Hepatocyte (in vitro differentiated cells): ENCODE measurements around the gene SRPK2. TPM values are rescaled to one million over a fixed set of nuclear protein-coding genes. Genes with fewer than 3 reads are reported as not detected.

Experiments used
- DNase-seq: peaks from one replicate; pipeline ENCODE4 v3.0.0-alpha.2; 2016; ENCODE audit warnings: low spot score
- H2AFZ ChIP-seq: fragments of 200-600 bp; sonication (generic); 2 replicates; pipeline ENCODE4 v1.6.0; 2016; ENCODE audit warnings: antibody characterized with exemption, mild to moderate bottlenecking
- H3K27ac ChIP-seq: fragments of 200-600 bp; sonication (generic); 2 replicates; pipeline ENCODE4 v1.5.1; 2016; ENCODE audit warnings: mild to moderate bottlenecking
- H3K27me3 ChIP-seq: fragments of 200-600 bp; sonication (generic); 2 replicates; pipeline ENCODE4 v1.6.1; 2016
- H3K36me3 ChIP-seq: fragments of 200-600 bp; sonication (generic); replicated peaks from 2 replicates; pipeline ENCODE4 v1.5.1; 2016; ENCODE audit warnings: low read depth; ENCODE audit not compliant: insufficient read depth
- H3K4me1 ChIP-seq: fragments of 200-600 bp; sonication (generic); 2 replicates; pipeline ENCODE4 v1.5.1; 2016; ENCODE audit warnings: mild to moderate bottlenecking, moderate library complexity; ENCODE audit not compliant: insufficient read depth
- H3K4me2 ChIP-seq: fragments of 200-600 bp; sonication (generic); 2 replicates; pipeline ENCODE4 v1.6.0; 2016
- H3K4me3 ChIP-seq: fragments of 200-600 bp; sonication (generic); 2 replicates; pipeline ENCODE4 v1.5.1; 2016; ENCODE audit warnings: mild to moderate bottlenecking
- H3K79me2 ChIP-seq: fragments of 200-600 bp; sonication (generic); 2 replicates; pipeline ENCODE4 v1.6.0; 2017; ENCODE audit warnings: mild to moderate bottlenecking
- H3K9me2 ChIP-seq: fragments of 200-600 bp; sonication (generic); replicated peaks from 2 replicates; pipeline ENCODE4 v1.6.0; 2017; ENCODE audit warnings: mild to moderate bottlenecking; ENCODE audit not compliant: insufficient read depth
- H3K9me3 ChIP-seq: fragments of 200-600 bp; sonication (generic); 2 replicates; pipeline ENCODE4 v1.5.1; 2016; ENCODE audit warnings: low read depth, mild to moderate bottlenecking
- H4K20me1 ChIP-seq: fragments of 200-600 bp; sonication (generic); 2 replicates; pipeline ENCODE4 v1.6.0; 2016; ENCODE audit warnings: mild to moderate bottlenecking; ENCODE audit not compliant: insufficient read depth, poor library complexity, severe bottlenecking
- CTCF ChIP-seq: fragments of 200-600 bp; sonication (generic); IDR thresholded peaks from 2 replicates; pipeline ENCODE4 v1.5.1; 2016; ENCODE audit warnings: antibody characterized with exemption, mild to moderate bottlenecking; ENCODE audit not compliant: poor library complexity
- EZH2 ChIP-seq: fragments of 200-600 bp; sonication (generic); IDR thresholded peaks from 2 replicates; pipeline ENCODE4 v1.6.1; 2016; ENCODE audit warnings: antibody characterized with exemption, mild to moderate bottlenecking, borderline replicate concordance
- EZH2phosphoT487 ChIP-seq: fragments of 200-600 bp; sonication (generic); IDR thresholded peaks from one replicate; pipeline ENCODE4 v1.6.1; 2018; ENCODE audit warnings: antibody characterized with exemption, mild to moderate bottlenecking, low read depth, moderate library complexity; ENCODE audit not compliant: unreplicated experiment, severe bottlenecking
- WGBS: methylation state at CpG from one replicate; pipeline ENCODE4 v1.1.6; 2016; ENCODE audit warnings: low lambda C conversion rate; ENCODE audit errors: missing lambda C conversion rate; 5-methylcytosine and 5-hydroxymethylcytosine counted together
- polyA plus RNA-seq: library from polyadenylated mRNA; unstranded; fragments of >200 nt; fragmentation: Nextera tagmentation; extraction: Ambion mirVana; gene quantifications from 2 replicates; pipeline ENCODE4 v1.2.1, GENCODE V29; 2016
- total RNA-seq: library from RNA; depleted of rRNA; stranded (reverse); fragments of >200 nt; gene quantifications from 2 replicates; pipeline ENCODE4 v1.2.3, GENCODE V29; 2014

SRPK2 gene
- total and polyA plus RNA-seq, 2 experiments from 2014 or later = 41.4 to 46.1 TPM

GRCh38 chr7:105101864-105102263 is 286.9 kb downstream of the SRPK2 start:
- Histone ChIP-seq H3K4me2 (no peak overlapping the region), H4K20me1 (peaks cover 6% of the 10 kb centered on the region), H3K4me3 (no peak overlapping the region), H3K9me3 (no peaks in the 10 kb centered on the region), H3K9me2 (no peaks in the 10 kb centered on the region), H3K36me3 (no peaks in the 10 kb centered on the region), H2AFZ (no peak overlapping the region), H3K27me3 (no peaks in the 10 kb centered on the region), H3K79me2 (peaks cover 10% of the 10 kb centered on the region), H3K27ac (no peak overlapping the region), H3K4me1 (no peaks in the 10 kb centered on the region)
- no peak for DNase-seq
- 94% methylated on average over 4 of the region's 4 CpGs for WGBS
- TF ChIP-seq EZH2 (no peak), CTCF (no peak), EZH2phosphoT487 (no peak)

DNA sequence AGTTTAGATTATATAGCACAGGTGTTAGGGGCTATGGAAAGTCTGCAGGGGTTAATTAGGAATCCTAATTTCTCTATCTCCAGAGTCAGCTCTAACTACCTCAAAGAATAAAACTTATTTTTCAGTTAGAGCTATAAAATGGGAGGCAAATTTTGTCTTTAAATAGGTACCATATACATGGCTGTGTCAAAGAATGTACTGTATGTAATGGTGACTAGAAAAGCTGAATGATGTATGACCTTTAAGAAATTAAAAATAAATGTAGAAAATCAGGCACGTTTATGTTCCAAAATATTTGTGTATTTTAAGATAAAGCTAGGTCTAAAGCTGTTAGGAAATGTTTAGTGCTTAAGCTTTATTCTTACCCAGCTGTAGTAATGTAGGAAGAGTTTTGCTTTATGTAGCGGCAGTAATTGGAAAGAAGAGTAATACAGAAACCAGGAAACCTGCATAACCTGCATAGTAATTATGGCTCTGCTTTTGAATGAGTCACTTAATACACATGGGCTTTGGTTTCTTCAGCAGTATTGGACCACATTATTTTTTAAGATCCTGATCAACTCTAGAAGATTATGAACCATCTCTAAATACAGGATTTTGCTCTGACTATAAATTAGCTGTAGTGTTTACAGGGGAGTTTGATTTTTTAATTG is 289.7 kb downstream of the SRPK2 start:
- TF ChIP-seq CTCF = no peak
- no peak for TF ChIP-seq EZH2phosphoT487
- TF ChIP-seq EZH2 = no peak
- Histone ChIP-seq H4K20me1 (peaks cover 5% of the 10 kb centered on the region), H3K4me1 (no peaks in the 10 kb centered on the region), H3K9me2 (no peaks in the 10 kb centered on the region), H3K4me3 (no peak overlapping the region), H3K36me3 (no peaks in the 10 kb centered on the region), H3K27ac (peak overlapping the region; percentile 40), H3K27me3 (no peaks in the 10 kb centered on the region), H2AFZ (no peak overlapping the region), H3K4me2 (no peak overlapping the region), H3K79me2 (peaks cover 6% of the 10 kb centered on the region), H3K9me3 (no peaks in the 10 kb centered on the region)
- DNase-seq = no peak
- WGBS = 94% methylated on average over 2 of the region's 2 CpGs

DNA sequence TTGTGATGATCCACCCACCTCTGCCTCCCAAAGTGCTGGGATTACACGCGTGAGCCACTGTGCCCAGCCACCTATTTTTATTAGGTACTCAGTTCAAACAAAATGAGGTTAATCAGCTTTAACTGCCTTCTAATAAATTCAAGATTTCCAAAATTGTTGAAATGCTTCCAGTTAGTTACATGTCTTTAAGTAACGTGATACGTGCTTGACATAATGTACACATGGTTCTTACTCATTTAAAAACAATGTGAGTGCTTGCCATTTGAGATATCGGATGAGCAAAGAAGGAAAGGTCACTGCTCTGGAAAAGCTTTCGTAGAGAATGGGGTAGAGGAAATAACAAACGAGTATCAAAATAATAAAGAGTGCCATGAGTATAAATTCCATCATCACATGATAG is 291.1 kb downstream of the SRPK2 start:
- Histone ChIP-seq H3K9me3 (no peaks in the 10 kb centered on the region), H3K9me2 (no peaks in the 10 kb centered on the region), H2AFZ (no peak overlapping the region), H3K4me2 (no peak overlapping the region), H3K4me3 (no peak overlapping the region), H3K27ac (peak overlapping the region; percentile 18), H3K36me3 (no peaks in the 10 kb centered on the region), H3K79me2 (peaks cover 6% of the 10 kb centered on the region), H4K20me1 (peaks cover 3% of the 10 kb centered on the region), H3K4me1 (no peaks in the 10 kb centered on the region), H3K27me3 (no peaks in the 10 kb centered on the region)
- DNase-seq = no peak
- no peak for TF ChIP-seq CTCF
- TF ChIP-seq EZH2 = no peak
- TF ChIP-seq EZH2phosphoT487 = no peak
- 56% methylated on average over 7 of the region's 7 CpGs for WGBS

- H3K27ac ChIP-seq = no peak overlapping the region
- no peak overlapping the region for H2AFZ ChIP-seq
- no peak for DNase-seq
- 94% methylated on average over 3 of the region's 3 CpGs for WGBS
- peaks cover 3% of the 10 kb centered on the region for H4K20me1 ChIP-seq
- H3K4me3 ChIP-seq = no peak overlapping the region
- no peaks in the 10 kb centered on the region for H3K27me3 ChIP-seq
- no peaks in the 10 kb centered on the region for H3K9me2 ChIP-seq
- no peaks in the 10 kb centered on the region for H3K4me1 ChIP-seq
- H3K36me3 ChIP-seq = no peaks in the 10 kb centered on the region
- no peaks in the 10 kb centered on the region for H3K9me3 ChIP-seq
- peaks cover 6% of the 10 kb centered on the region for H3K79me2 ChIP-seq
- TF ChIP-seq CTCF (no peak), EZH2phosphoT487 (no peak), EZH2 (no peak)
- no peak overlapping the region for H3K4me2 ChIP-seq
These were observed 292.4 kb downstream of the SRPK2 start for GRCh38 chr7:105096306-105096705.
